VCaP (cell line): ENCODE results near the gene IL25.
"Not testable (repeated sequence)": the region's sequence is repeated elsewhere in the genome, so short reads cannot be mapped to it uniquely, and the experiment has no call there.

Experiments
- H3K27ac ChIP-seq: fragments of 450-650 bp; 2 replicates; pipeline ENCODE4 v1.5.1; 2017
- TF ChIP-seq, protein P1 (sequence below): fragments of 450-650 bp; conservative IDR thresholded peaks from 2 replicates; pipeline ENCODE4 v1.5.1; 2017; ENCODE audit warnings: mild to moderate bottlenecking, moderate library complexity

Gene IL25

DNA sequence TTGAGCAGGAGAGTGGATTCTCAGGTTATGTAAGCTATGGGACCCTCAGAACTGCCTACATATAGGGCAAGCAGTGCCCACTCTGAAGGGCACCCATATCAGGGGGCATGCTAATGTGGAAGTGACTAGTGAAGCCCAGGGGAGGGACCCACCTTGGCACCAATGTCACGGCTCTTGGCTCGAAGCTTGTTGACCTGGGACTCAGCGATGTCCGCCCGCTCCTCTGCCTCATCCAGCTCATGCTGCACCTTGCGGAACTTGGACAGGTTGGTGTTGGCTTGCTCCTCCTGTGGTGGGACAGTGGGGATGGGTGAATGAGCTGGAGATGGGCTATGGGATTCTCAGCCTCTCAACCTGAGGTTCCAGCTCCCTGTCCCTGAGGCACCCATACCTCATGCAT, 9.7 kb downstream of the IL25 start:
- TF ChIP-seq, protein P1, sequence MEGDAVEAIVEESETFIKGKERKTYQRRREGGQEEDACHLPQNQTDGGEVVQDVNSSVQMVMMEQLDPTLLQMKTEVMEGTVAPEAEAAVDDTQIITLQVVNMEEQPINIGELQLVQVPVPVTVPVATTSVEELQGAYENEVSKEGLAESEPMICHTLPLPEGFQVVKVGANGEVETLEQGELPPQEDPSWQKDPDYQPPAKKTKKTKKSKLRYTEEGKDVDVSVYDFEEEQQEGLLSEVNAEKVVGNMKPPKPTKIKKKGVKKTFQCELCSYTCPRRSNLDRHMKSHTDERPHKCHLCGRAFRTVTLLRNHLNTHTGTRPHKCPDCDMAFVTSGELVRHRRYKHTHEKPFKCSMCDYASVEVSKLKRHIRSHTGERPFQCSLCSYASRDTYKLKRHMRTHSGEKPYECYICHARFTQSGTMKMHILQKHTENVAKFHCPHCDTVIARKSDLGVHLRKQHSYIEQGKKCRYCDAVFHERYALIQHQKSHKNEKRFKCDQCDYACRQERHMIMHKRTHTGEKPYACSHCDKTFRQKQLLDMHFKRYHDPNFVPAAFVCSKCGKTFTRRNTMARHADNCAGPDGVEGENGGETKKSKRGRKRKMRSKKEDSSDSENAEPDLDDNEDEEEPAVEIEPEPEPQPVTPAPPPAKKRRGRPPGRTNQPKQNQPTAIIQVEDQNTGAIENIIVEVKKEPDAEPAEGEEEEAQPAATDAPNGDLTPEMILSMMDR: no peak
- H3K27ac ChIP-seq: no peak overlapping the region

DNA sequence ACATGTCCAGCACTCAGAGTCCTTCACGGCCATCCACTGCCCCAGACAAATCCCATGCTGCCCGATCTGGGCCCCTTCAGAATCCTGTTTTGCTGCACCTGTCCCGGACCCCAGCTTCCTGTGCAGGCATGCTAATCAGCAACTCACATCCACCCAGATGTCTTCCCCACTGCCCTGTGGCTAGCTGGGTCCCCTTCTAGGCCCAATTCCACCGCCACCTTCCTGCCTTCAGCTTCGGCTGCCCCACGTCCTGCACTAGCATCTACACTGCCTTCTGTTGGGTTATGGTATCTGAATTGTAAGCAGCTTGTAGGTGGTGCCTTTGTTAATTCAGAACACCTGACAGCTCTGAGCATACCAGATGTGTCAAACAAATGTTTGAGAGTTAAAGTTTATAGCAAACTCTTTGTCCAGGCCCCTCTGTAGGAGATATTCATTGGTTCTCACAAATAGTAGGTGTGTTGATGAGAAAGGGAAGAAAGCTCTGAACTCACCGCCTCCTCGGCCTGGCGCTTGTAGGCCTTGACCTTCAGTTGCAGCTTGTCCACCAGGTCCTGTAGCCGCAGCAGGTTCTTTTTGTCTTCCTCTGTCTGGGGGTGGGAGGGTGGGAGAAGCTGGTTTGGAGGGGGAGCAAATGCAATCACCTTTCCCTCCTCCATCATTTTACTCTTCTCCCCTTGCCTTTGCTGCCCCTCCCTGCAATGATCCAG, 10.3 kb downstream of the IL25 start:
- no peak overlapping the region for H3K27ac ChIP-seq
- TF ChIP-seq, protein P1: no peak

DNA sequence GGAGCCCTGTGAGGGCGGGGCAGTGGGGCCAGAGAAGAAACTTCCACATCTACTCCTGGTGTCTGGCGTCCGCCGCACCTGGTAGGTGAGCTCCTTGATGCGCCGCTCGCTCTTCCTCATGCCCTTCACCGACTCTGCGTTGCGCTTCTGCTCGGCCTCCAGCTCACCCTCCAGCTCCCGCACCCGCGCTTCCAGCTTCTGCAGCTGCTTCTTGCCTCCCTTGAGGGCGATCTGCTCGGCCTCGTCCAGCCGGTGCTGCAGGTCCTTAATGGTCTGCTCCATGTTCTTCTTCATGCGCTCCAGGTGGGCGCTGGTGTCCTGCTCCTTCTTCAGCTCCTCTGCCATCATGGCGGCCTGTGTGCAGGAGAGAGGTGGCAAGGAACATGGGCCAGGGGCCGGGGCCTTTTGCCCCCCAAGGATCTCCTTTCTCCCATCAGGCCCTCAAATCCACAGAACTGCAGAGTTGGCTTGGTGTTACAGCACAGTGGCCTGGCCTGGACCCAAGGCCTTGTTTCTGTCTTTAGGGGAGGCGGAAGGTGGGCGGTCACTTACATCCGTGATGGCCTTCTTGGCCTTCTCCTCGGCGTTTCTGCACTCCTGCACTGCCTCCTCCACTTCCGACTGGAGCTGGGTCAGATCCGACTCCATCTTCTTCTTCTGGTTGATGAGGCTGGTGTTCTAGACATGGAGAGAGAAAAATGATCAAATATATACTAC, 11.9 kb downstream of the IL25 start:
- TF ChIP-seq, protein P1: no peak
- no peak overlapping the region for H3K27ac ChIP-seq

DNA sequence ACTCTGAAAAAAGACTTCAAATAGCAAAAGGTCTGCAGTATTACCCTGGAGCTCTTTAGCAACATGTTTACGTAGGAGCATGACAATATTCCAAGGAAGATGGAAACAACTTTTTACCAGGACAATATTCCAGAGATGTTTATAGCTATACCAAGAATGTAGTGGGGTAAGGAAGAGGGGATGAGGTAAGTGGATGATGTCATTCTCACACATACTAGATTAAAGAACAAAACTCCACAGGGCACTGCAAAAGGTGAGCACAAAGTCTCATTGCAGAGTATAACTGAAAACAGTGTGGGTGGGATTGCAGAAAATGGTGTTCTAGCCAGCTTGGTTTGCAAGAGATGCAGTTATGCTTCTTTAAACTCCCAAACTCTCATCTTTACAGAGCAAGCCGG, 12.6 kb downstream of the IL25 start:
- H3K27ac ChIP-seq: no peak overlapping the region
- TF ChIP-seq, protein P1: no peak

- TF ChIP-seq, protein P1: no peak
- no peak overlapping the region for H3K27ac ChIP-seq
These were observed 13.1 kb downstream of the IL25 start for GRCh38 chr14:23385642-23386265.

DNA sequence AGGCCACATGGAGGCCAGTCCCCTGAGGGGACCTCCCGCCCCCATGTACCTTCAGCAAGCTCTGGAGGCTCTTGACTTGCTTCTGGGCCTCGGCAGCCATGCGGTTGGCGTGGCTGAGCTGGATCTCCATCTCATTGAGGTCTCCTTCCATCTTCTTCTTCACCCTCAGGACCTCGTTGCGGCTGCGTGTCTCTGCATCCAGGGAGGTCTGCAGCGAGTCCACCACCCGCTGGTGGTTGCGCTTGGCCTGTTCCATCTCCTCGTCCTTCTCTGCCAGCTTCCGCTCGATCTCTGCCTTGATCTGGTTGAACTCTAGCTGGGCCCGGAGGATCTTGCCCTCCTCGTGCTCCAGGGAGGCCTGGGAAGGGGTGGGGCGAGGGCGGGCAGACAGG, 13.7 kb downstream of the IL25 start:
- H3K27ac ChIP-seq: not testable (repeated sequence)

DNA sequence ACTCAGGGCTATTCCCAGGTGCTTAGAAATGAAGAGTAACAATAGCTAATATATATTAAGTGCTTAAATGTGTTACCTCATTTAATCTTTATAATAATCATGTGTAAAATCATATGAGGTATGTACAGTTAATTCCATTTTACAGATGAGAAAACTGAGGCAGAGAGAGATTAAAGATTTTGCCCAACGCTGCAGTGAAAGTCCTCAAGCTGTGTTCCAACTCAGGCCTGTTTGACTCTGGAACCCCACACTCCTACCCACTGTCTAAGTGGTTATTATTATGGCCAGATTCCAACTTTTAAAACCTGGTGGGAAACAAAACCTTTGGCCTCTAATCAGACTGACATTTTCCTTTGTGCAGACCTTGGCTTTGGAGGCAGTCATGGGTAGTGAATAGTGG, 14.4 kb downstream of the IL25 start:
- TF ChIP-seq, protein P1: no peak
- no peak overlapping the region for H3K27ac ChIP-seq
